Measurements from ENCODE around the gene NOP16.

NOP16 gene

DNA sequence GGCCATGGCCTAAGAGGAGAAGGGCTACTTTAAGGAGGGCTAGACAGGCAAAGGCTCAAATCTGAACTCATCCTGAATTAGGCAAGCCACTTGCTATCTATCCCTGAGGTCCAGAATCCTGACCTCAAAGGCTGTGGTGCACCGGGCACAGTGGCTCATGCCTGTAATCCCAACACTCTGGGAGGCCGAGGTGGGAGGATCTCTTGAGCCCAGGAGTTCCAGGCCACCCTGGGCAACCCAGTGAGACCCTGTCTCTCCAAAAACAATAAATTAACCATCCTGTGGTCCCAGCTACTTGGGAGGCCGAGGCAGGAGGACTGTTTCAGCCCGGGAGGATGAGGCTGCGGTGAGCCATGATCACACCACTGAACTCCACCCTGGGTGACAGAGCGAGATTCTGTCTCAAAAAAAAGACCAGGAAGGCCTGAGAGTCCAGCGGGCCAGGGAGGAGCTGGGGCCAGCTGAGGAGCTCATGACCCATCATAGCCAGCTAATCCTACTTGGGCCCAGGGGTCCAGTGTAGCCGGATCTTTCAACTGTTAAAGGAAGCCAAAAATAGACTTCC lies 4.0 kb downstream of the NOP16 start:
- DNase-seq: no peak

DNA sequence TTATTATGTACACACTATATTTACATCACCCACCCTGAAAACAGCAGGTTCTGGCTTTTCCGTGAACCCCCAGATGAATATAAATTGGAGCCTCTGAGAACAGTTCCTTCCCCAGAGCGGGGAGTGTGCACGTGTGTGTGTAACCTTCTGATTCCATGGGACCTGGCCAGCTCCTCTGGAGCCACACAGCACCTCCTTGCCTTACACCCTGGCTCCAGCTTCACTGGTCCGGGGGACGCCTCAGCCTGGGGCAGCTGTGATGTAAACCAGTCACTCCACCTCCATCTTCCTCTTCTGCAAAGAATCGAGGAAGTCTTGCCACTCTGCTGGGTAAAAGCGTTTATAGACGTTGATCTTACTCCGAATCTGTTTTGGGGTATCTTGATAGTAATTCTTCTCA lies 4.4 kb downstream of the NOP16 start:
- no peak for DNase-seq

DNA sequence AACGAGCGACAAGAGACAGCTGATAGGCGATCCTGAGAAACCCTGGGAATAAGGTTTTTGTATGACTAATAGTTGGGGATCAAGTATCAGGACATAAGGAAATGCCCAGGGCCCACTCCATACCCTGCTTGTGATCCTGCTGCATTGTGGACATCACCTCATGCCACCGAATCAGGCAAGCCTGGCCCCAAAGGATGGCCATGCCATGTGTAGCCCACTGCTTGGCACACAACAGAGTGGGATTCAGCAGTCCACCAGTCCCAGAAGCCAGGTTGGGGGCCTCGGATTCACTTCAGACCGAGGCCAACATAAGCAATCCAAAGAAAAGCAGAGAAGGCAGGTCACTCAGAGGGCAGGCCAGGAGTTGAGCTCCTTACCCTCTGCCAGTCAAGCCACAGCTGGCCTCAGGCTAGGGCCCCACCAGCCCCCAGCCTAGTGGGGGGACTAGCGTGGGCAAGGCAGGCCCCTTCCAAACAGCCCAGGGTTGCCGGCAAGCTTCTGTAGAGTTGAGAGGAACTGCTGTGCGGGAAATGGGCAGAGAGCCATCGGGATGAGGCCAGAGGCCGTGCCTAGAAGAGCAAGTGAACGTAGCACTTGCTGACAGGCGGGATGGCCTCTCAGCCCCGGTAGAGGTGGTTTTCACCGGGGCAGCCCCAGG lies 5.0 kb downstream of the NOP16 start:
- DNase-seq: no peak

DNA sequence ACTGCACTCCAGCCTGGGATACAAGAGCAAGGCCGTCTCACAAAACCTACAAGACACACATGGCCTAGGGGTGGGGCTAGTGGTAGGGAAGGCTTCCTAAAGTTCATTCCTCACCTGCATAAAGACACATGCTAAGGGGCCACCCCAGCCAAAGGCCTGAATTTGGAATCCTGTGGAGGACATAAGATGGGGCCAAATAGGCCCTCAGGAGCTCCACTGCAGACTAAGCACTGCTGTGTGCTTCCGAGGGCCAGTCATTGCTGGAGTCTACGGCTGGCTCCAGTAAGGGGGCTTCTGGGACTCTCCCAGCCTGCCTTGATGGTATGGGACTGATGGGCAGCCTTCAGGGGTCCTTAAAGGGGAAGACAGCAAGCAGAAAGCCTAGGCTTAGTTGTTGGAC lies 5.7 kb downstream of the NOP16 start:
- DNase-seq: no peak

DNA sequence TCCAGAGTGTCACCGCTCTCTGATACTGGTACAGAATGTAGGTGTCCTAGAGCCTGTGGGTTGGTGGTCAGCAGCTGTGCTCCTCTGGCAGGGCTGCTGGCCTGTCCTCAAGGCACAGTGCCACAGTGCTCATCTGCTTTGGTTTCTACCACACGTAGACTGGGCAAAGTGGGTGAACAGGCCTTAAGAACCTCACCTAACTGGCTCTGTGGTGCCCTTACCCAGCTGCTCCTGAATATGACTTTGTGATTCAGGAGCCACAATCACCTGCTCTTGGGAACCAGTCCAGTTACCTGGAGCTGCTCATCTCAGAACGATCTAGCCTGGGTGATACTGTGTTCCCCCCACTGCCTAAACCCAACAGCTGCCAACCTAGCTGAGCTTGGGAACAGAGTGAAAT lies 6.4 kb downstream of the NOP16 start:
- DNase-seq: no peak

DNA sequence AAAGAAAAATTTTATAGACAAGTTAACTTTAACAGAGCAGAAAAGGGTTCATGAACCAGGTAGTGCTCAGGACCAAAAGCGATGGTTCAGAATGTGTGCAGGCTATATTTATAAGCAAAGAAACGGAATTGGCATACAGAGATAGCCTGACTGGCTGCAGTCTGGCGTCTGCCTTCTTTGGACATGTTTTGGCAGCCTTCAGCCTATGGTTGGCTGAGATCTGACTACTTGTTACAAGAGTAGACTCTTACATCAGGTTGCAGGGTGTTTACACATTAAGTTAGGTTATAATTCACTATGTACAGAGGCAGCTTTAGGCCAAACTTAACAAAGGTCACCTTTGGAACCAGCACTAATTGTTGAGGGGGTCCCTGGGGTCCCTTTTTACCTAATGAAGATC lies 7.0 kb downstream of the NOP16 start:
- no peak for DNase-seq

DNA sequence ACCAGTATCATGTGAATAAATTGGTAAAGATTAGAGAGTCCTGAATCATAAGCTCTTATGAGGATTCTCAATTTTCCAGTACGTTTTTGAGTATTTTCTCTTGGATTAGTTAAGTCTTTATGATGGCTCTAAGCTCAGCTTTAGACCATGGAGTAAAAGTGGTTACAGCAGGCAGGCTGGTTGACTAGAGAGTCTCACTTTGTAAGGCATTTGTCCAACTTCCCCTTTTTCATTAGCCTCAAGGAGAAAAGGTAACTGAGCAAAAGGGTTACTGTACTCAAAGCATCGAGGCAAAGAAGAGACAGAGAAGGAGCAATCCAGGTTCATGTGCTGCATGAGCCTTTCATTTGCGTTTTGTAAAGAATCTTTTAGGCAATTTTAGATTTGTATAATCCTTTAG lies 8.5 kb downstream of the NOP16 start:
- DNase-seq: no peak

DNA sequence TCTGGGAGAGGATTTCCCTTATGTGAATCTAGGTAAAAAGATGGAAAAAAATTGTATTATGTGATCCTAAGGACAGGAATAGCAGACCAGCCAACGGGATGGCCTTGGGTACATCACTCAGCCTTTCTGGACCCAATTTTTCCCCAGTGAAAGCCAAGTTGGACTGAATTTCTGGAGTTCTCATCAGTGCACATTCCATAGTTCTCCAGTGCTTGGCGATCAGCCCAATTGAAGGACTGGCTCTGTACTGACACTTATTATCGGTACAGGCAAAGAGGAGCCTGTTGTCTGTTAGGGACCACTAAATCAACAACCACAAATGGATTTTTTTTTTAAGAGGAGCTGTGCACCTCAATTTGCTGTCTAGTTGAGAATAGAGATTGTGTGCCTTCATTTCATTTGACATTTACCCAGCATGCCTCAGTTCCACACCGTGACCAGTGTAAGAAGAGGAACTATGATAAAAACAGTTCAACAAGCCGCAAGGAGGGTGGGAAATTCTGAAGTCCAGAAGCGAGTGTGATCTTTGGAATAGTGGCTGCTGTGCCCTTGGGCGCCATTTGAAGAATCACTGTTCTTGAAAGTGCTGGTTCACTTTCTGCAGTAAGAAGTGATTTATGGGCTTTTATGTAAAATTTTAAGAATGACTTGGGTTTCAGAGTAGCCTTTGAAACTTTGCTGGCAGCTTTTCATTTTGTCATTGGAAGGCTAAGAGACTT lies 15.1 kb downstream of the NOP16 start:
- no peak for DNase-seq

DNA sequence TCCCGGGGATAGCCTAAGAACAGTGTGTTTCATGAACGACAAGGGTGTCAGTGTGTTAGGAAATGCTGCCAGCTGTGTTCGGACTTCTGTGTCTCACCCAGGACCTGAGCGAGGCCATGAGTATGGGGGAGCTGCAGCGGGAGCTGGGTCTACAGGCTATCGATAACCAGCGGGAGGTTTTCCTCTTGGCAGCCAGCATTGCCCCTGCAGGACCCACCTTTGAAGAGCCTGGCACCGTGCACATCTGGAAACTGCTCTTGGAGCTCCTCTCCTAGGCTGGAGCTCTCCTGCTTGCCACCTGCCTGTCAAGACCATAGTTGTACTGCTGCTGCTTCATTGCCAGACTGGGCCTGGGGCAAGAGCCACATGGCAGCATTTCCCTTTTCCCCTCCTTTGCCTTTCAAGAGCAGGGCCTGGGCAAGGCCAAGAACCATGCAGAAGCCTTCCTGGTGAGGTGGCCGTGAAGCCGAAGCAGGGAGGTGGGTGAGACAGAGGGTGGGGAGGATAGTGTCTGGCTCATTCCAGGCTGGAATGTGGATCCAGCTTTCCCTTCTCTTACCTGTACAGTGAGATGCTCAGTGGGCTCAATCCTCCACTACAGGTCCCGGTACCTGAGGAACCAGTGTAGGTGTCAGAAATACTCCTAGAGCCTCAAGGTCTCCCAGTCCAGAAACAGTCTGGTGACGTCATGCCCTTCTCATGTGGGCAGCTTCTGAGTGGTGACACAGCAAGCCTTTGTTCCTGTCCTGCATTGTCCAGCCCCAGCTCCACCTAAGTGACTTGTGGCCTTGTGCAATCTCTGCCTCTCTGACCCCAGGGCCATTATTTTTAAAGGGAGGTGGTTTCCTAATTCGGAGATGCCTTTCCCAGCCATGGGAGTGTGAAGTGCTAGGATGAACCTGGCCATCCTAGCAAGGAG lies 16.5 kb downstream of the NOP16 start:
- no peak for DNase-seq

DNA sequence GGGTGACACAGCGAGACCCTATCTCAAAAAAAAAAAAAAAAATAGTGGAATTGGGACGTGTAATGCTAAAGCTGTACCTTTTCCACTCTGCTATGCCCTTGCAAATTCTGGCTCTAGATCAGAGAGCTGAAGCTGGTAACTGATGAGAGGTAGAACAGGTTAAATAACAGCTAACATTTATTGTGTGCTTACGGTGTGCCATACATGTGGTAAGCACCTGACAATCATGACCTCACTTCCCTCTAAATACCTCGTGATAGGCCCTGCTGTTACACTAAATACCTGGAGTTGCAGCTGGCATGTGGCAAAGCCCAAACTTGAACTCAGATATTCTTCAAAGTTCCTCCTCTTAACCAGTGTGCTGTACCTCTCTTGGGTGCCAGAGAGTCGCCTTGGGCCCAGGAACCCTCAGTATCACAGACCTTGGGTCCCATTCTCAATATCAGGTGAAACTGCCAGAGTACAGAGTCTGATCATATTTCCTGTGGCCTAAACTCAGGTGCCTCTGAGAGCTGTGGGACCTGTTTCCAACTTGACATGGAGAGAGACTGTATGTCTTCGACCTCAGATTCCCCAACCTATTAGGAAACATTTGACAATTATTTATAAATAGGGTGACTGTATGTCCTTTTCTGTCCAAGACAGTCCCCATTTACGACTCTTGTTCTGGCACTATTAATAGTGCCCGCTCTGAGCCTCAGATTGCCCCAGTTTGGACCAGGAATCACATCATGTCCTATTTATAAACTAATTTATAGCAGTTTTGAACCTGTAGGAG lies 18.3 kb downstream of the NOP16 start:
- no peak for DNase-seq

DNA sequence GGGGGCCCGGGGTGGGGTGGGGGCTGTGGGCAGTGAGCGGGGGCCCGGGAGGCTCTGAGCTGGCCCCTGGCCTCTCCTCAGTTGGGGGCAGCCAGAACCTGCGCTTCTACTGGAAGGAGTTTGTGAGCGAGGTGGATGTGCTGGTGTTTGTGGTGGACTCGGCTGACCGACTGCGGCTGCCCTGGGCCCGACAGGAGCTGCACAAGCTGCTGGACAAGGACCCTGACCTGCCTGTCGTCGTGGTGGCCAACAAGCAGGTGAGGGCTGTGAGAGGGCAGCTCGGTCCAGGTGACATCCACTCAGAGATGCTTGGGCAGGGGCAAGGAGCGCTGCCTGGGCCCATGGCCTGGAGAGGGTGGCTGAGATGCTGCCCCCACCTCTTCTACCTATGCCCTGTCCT lies 19.7 kb downstream of the NOP16 start:
- no peak for DNase-seq

DNA sequence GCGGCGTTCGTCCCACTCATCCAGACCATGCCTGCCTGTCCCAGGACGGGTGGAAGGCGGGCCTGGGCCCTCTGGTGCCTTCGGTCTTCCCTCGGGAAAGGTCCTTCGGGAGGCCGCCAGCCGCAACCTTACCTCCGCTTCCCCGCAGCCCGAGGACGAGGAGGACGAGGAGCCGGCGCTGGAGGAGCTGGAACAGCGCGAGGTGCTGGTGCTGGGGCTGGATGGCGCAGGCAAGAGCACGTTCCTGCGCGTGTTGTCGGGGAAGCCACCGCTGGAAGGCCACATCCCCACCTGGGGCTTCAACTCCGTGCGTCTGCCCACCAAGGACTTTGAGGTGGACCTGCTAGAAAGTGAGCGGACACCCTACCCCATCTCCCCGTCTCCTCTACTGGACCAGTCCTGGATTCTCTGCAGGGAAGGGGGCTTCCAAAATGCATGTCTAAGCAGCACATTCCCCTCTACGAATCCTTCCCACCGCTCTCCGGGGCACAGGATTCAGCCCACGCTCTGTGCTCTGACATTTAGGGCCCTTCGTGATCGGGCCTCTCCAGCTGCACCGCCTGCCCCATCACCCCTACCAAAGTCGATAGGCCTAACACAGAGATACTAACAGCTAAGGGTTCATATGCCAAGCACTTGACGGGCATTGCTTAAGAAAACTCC lies 22.0 kb downstream of the NOP16 start:
- DNase-seq: no peak

DNA sequence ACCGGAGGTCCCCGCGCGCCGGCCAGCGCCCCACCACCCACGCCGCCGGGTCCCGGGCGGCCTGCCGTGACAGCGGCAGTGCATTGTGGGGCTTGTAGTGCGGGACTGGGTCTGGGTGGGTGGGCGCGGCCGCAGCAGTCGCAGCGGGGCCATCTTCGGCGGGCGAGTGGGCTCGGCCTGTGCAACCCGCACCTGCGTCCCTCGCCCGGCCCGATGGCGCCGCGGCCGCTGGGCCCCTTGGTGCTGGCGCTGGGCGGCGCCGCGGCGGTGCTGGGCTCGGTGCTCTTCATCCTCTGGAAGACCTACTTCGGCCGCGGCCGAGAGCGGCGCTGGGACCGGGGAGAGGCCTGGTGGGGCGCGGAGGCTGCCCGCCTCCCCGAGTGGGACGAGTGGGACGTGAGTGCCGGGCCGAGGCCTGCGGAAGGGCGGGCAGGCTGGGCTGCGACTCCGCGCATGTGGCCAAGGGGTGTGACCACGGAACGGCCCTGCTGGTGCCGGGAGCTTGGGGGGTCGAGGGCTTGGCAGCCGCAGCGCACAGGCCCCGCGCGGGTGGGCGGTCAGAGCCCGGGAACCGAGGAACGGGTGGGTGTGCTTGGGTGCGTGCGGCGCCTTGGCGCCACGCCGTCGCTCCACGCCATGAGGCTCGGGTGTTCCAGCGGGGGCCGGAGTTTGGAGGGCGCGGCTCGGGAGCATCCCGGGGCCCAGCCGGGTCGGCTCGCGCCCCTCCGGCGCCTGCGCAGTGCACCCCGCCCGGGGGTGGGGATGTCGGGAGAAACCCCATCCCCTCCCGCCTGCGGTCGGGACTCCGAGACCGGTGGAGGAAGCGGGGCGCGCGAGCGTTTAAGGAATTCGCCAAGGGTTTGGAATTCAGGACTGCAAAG lies 22.8 kb downstream of the NOP16 start, which contains the start of gene ARL10:
Gene ARL10, plus strand, starts transcription at position 137 of the 881 bp plus-strand sequence. Its CDS starts 77 bp downstream, at position 214.
- DNase-seq: peak; percentile 69 to 78

DNA sequence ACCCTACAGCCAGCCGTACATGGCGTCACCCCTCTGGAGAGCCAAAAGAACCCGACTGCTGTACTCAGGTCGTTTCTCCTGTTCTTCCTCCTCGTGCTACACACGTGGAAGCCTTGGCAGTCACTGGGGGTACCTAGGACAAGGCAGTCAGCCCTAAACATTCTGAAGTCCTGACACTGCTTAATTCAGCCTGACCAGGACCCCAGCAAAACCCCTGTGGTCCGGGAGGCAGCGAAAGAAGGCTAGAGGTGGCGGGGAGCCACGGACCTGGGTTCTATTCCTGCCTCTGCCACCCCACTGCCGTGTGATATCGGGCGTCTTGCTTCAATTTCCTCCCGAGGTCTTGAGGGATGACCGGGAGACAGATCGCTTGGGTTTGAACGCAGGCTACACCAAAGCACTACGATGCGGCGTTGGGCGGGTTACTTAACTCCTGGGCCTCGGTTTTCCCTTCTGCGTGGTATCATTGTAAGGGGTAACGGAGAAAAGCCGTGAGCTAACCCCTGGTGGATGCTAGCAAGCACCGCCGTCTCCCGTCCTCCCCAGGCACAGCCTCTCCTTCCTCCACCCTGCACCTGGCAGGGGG lies 23.5 kb downstream of the NOP16 start:
- no peak for DNase-seq

DNA sequence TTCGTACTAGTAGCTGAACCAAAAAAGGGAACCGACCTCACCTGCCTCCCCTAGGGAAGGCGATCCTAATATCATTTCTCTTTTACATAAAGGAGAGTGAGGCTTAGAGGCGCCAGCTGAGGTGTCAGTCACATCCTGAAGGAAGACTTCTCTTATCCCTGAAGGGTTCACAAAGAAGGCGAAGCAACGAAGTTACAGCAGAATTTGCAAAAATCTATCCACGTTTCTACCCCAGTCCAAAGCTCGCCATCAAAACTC lies 26.2 kb downstream of the NOP16 start:
- no peak for DNase-seq

DNA sequence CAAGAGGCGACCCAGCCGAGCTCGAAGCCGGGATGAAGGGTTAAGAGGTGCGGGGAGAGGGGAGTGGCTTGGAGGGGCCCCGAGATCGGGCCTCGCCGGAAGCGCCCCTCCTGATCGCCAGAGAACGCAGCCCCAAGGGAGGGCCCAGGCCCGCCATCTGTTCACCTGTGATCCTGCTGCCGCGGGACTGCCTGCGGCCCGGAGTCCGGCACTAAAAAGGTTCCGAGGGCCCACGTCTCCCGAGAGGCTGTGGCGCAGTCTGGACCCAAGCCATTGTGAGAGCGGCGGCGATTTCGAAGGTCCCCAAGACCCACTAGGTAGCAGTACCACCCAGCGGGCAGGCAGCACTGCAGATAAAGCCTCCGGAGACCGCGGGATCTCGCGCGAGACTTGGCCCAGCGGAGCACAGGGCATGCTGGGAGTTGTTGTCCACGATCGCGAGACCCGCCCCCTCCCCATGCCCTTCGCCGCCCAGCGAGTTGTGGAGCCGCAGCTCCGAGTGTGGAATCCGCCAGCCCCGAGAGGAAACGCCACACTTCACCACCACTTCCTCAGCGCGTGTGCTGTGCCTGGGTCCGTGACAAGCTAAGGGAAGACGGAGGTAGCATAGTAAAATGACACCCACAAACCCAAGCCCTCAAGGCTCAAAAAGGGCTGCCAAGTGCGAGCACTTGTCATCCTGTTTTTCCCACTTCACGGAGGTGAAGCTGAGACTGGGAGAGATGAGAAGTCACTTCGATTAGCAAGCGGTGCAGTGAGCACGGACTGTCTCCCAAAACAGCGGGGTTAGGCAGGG lies 26.8 kb downstream of the NOP16 start, which contains the start of gene KIAA1191:
Gene KIAA1191, minus strand, starts transcription at position 328 of the 796 bp plus-strand sequence. CDS start 2,256 bp downstream, outside the sequence.
- peak; percentile 95 to 96 for DNase-seq

DNA sequence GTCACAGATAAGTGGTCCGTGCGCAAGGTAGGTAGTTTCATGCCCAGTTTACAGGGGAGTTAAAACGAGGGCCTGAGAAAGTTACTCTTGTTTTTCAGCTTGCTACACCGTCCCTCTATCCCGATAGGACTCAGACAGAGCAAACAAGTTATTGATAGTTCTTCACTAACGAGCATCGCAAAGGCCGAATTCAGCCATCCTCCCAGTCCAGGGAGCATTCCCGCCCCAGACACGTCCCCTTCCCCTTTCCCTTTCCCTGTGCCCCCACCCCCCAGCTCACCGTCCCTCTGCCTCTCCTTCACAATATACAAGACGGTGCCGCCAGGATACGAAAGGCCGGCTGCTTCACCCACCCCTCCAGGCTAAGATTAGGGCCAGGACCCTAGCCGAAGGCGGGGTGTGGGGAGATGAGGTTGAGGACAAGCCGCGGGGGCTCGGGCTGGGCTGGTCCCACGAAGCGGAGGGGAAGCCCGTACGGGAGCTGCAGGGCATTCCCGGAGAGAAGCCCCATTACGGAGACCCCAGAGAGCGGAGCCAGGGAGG lies 27.4 kb downstream of the NOP16 start:
- no peak for DNase-seq

DNA sequence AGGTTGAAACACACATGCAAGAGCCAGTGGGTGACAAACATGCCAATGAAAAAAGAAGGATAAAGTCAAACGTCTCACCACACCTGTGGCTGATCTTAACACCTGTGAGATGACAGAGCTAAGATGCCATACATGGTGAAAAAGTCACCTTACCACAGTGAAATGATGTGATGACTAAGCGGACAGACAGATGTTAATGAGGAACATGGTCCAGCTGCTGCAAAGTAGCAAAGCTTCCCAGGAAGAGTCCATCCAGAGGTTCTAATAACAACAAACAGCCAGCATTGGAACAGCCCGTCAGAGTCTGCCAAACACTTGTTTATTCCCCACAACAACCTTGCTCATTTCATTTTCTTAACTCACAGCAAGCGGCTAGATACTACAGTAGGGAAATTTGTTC lies 28.7 kb downstream of the NOP16 start:
- no peak for DNase-seq

DNA sequence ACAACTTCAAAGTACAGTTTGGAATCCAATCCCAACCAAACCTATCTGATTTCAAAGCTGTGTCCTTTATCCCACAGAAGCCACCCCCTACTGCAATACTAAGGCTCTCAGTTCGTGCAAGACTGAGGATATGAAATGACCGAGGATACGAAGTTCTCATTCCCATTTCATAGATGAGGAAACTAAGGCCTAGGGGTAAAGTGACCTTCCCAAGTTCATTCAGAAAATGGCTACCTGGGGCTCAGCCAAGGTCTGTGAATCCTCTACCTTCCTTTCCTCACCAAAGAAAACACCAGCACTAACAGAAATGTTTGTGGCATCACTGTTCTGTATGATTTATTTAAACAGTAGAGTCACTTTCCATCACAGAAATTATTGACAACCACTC lies 32.2 kb downstream of the NOP16 start:
- DNase-seq: no peak

All from activated T-cell treated with anti-CD3 and anti-CD28 coated beads, Interleukin-2, amount 50 U/mL, for 48 hours (primary cell).